Measurements from ENCODE around the gene SEL1L. TPM values are rescaled to one million over a fixed set of nuclear protein-coding genes. Genes with fewer than 3 reads are reported as not detected.

Gene SEL1L
- total and polyA plus RNA-seq, 2 donors (not counting 3 experiments of a cell fraction or from before 2014, with no cell fraction given) = 15.0 to 95.0 TPM

DNA sequence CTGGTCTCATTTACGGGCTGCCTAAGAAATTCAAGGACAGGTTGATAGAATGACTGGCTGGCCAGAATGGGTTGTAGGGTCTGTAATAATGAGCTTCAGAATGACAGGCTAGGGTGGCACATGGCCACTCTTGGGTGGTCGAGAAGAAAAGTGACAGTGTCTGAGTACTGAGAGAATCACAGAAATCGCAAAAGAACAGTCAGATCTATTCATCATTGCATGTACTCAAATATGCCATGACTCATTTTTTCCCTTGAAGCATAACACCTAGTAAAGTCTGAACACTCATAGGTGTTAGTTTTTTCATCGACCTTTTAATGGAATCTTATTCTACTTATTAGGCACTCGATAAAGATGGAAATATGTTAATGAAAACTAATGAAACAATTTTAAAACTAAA is 37.8 kb upstream of the SEL1L start:
- CTCF ChIA-PET = interaction anchor here (0.6 kb wide), 1 partner anchor 999 kb away, joined by 3 read pairs; no protein-coding TSS in a partner anchor

DNA sequence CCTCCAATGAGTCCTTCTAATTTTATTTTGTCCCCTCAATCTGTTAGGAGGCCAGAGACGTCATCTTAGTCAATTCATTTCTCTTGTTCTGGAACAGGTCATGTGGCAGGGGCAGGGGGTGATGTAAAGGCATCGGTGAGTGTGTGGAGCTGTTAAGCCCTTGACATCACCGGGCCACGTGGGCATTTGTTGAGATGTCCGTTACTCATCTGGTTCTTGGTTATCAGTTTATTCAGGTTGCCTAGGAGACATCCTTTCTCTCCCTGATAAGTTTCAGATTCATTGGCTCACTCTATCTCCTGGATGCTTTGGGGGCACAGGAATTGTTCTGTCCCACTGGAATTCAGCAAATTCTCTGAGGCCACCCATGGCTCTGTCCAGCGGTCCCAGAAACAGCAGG is 33.6 kb upstream of the SEL1L start:
- Histone ChIP-seq H3K27ac (ENCODE audit: insufficient read depth, low read depth, low read length) (no peak overlapping the region), H3K9ac (replicated peaks; ENCODE audit: extremely low read depth, insufficient read depth, low read length) (no peak overlapping the region), H3K36me3 (ENCODE audit: control insufficient read depth in 2 of 2, extremely low read depth in 1 of 2, insufficient read depth in 2 of 2, low read length in 2 of 2) (no peaks in the 10 kb centered on the region), H3K9me3 (replicated peaks; ENCODE audit: control insufficient read depth, insufficient read depth, low read length) (no peaks in the 10 kb centered on the region), H3K4me3 (replicated peaks in 1 of 3; ENCODE audit: insufficient read depth in 1 of 3, low read depth in 1 of 3, low read length in 3 of 3) (no peak overlapping the region), H3K27me3 (ENCODE audit: control insufficient read depth in 2 of 2, insufficient read depth in 2 of 2, low read length in 2 of 2) (no peaks in the 10 kb centered on the region), H3K4me1 (ENCODE audit: control insufficient read depth, extremely low read depth, insufficient read depth, low read length) (no peaks in the 10 kb centered on the region), H3K9me1 (replicated peaks; ENCODE audit: control insufficient read depth, extremely low read depth, insufficient read depth, low read length) (no peaks in the 10 kb centered on the region), H4K20me1 (replicated peaks; ENCODE audit: control insufficient read depth, extremely low read depth, insufficient read depth, low read length) (no peaks in the 10 kb centered on the region), H3K4me2 (ENCODE audit: insufficient read depth, low read length) (no peak overlapping the region), H3K79me2 (ENCODE audit: control insufficient read depth, insufficient read depth, low read length) (no peaks in the 10 kb centered on the region), H2AFZ (ENCODE audit: low read depth, low read length) (no peak overlapping the region)
- dilution Hi-C loops (cut with MboI; ENCODE audit: extremely low pct_ligation_motif_present, low sequenced_read_pairs) = no loop called here
- no peak for TF ChIP-seq MYC (IDR thresholded peaks at IDR 0.05; ENCODE audit: low read depth, low read length)
- TF ChIP-seq JUN (IDR thresholded peaks at IDR 0.05; ENCODE audit: borderline replicate concordance, insufficient read depth, insufficient read length, low read depth) = no peak
- TF ChIP-seq, protein P1, sequence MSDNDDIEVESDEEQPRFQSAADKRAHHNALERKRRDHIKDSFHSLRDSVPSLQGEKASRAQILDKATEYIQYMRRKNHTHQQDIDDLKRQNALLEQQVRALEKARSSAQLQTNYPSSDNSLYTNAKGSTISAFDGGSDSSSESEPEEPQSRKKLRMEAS (IDR thresholded peaks at IDR 0.05; ENCODE audit: insufficient read depth, insufficient read length) = no peak
- TF ChIP-seq, protein P2, sequence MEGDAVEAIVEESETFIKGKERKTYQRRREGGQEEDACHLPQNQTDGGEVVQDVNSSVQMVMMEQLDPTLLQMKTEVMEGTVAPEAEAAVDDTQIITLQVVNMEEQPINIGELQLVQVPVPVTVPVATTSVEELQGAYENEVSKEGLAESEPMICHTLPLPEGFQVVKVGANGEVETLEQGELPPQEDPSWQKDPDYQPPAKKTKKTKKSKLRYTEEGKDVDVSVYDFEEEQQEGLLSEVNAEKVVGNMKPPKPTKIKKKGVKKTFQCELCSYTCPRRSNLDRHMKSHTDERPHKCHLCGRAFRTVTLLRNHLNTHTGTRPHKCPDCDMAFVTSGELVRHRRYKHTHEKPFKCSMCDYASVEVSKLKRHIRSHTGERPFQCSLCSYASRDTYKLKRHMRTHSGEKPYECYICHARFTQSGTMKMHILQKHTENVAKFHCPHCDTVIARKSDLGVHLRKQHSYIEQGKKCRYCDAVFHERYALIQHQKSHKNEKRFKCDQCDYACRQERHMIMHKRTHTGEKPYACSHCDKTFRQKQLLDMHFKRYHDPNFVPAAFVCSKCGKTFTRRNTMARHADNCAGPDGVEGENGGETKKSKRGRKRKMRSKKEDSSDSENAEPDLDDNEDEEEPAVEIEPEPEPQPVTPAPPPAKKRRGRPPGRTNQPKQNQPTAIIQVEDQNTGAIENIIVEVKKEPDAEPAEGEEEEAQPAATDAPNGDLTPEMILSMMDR (IDR thresholded peaks at IDR 0.05; ENCODE audit: extremely low read depth in 1 of 2, insufficient read depth in 1 of 2, low read depth in 1 of 2, low read length in 2 of 2) = no peak
- no peak for TF ChIP-seq POLR2AphosphoS5 (IDR thresholded peaks at IDR 0.05; ENCODE audit: insufficient read depth, low read depth, low read length)
- no peak for TF ChIP-seq FOS (IDR thresholded peaks at IDR 0.05; ENCODE audit: borderline replicate concordance, insufficient read depth, low read length)
- no peak for TF ChIP-seq GATA2 (IDR thresholded peaks at IDR 0.05; ENCODE audit: insufficient read depth, insufficient read length, low read depth, low read length)
- TF ChIP-seq EZH2 (IDR thresholded peaks at IDR 0.05; ENCODE audit: borderline replicate concordance, low read depth, low read length, severe bottlenecking) = no peak
- TF ChIP-seq POLR2A (IDR thresholded peaks at IDR 0.05; ENCODE audit: low read depth, low read length) = no peak
- DNase-seq (ENCODE audit: low read depth, low spot score) = no peak
- ChIA-PET CTCF (no interaction called here), POLR2A (no interaction called here)
- BruUV-seq (replicated peaks) = no TSS peak
- intact Hi-C loops (cut with micrococcal nuclease) = no loop called here
- FAIRE-seq = no peak

More for the DNA sequence above, 37.8 kb upstream of the SEL1L start:
- POLR2A ChIA-PET = no interaction called here
- Histone ChIP-seq H3K9ac (replicated peaks; ENCODE audit: extremely low read depth, insufficient read depth, low read length) (no peak overlapping the region), H3K27me3 (ENCODE audit: control insufficient read depth in 2 of 2, insufficient read depth in 2 of 2, low read length in 2 of 2) (no peaks in the 10 kb centered on the region), H3K4me1 (ENCODE audit: control insufficient read depth, extremely low read depth, insufficient read depth, low read length) (no peaks in the 10 kb centered on the region), H3K4me2 (ENCODE audit: insufficient read depth, low read length) (no peak overlapping the region), H3K27ac (ENCODE audit: insufficient read depth, low read depth, low read length) (no peak overlapping the region), H3K9me1 (replicated peaks; ENCODE audit: control insufficient read depth, extremely low read depth, insufficient read depth, low read length) (no peaks in the 10 kb centered on the region), H3K79me2 (ENCODE audit: control insufficient read depth, insufficient read depth, low read length) (no peaks in the 10 kb centered on the region), H3K36me3 (ENCODE audit: control insufficient read depth in 2 of 2, extremely low read depth in 1 of 2, insufficient read depth in 2 of 2, low read length in 2 of 2) (no peaks in the 10 kb centered on the region), H4K20me1 (replicated peaks; ENCODE audit: control insufficient read depth, extremely low read depth, insufficient read depth, low read length) (no peaks in the 10 kb centered on the region), H2AFZ (ENCODE audit: low read depth, low read length) (no peak overlapping the region), H3K4me3 (replicated peaks in 1 of 3; ENCODE audit: insufficient read depth in 1 of 3, low read depth in 1 of 3, low read length in 3 of 3) (no peak overlapping the region), H3K9me3 (replicated peaks; ENCODE audit: control insufficient read depth, insufficient read depth, low read length) (no peaks in the 10 kb centered on the region)
- no peak for TF ChIP-seq EZH2 (IDR thresholded peaks at IDR 0.05; ENCODE audit: borderline replicate concordance, low read depth, low read length, severe bottlenecking)
- DNase-seq (ENCODE audit: low read depth, low spot score) (no peak), FAIRE-seq (no peak)
- intact Hi-C loops (cut with micrococcal nuclease) = no loop called here
- BruUV-seq (replicated peaks) = no TSS peak
- dilution Hi-C loops (cut with MboI; ENCODE audit: extremely low pct_ligation_motif_present, low sequenced_read_pairs) = no loop called here

All from endothelial cell of umbilical vein (primary cell).